Cardiac muscle cell (in vitro differentiated cells and primary cell): ENCODE data around the gene FAM227A. TPM values are rescaled to one million over a fixed set of nuclear protein-coding genes. Genes with fewer than 3 reads are reported as not detected.

ENCODE experiments used
- DNase-seq, 2 donors: peaks; one replicate each; pipeline versions ENCODE4 v3.0.0 to v3.0.0-alpha.2; 2010 to 2017; ENCODE audit warnings: low read depth in 1 of 2, low spot score in 1 of 2
- H3K27ac ChIP-seq: fragments of 200-600 bp; sonication (generic); 2 replicates; pipeline ENCODE4 v1.5.1; 2016
- H3K27me3 ChIP-seq: fragments of 200-600 bp; sonication (generic); 2 replicates; pipeline ENCODE4 v1.6.0; 2016; ENCODE audit warnings: control low read depth
- H3K36me3 ChIP-seq: fragments of 200-600 bp; sonication (generic); 2 replicates; pipeline ENCODE4 v1.5.1; 2016; ENCODE audit warnings: control low read depth
- H3K4me1 ChIP-seq: fragments of 200-600 bp; sonication (generic); 2 replicates; pipeline ENCODE4 v1.8.1; 2017; ENCODE audit warnings: low read depth, mild to moderate bottlenecking, mixed run types
- H3K4me3 ChIP-seq: fragments of 200-600 bp; sonication (generic); 2 replicates; pipeline ENCODE4 v1.5.1; 2016; ENCODE audit warnings: mild to moderate bottlenecking
- H3K9me3 ChIP-seq: fragments of 200-600 bp; sonication (generic); 2 replicates; pipeline ENCODE4 v1.5.1; 2017; ENCODE audit warnings: low read depth, mild to moderate bottlenecking, control low read depth
- CTCF ChIP-seq: IDR thresholded peaks from 2 replicates; pipeline ENCODE4 v1.5.1; 2012; ENCODE audit warnings: low read depth, mild to moderate bottlenecking, low read length
- polyA plus RNA-seq: library from polyadenylated mRNA; unstranded; fragments of >200 nt; fragmentation: Nextera tagmentation; extraction: Ambion mirVana; gene quantifications from 2 replicates; pipeline ENCODE4 v1.2.1, GENCODE V29; 2016
- total RNA-seq: library from RNA; depleted of rRNA; stranded (reverse); fragments of >200 nt; gene quantifications from 2 replicates; pipeline ENCODE4 v1.2.3, GENCODE V29; 2016

Gene FAM227A
- total and polyA plus RNA-seq, 2 experiments from 2014 or later, result 4.5 to 7.4 TPM

GRCh38 chr22:38614332-38615063, 41.7 kb downstream of the FAM227A start:
- H3K4me1 ChIP-seq, result no peaks in the 10 kb centered on the region
- no peaks in the 10 kb centered on the region for H3K27me3 ChIP-seq
- H3K27ac ChIP-seq, result no peak overlapping the region
- peaks cover 7% of the 10 kb centered on the region for H3K36me3 ChIP-seq
- no peak for DNase-seq
- no peak overlapping the region for H3K4me3 ChIP-seq
- H3K9me3 ChIP-seq, result no peaks in the 10 kb centered on the region
- no peak for TF ChIP-seq CTCF

- Histone ChIP-seq H3K27ac (no peak overlapping the region), H3K9me3 (no peaks in the 10 kb centered on the region), H3K27me3 (no peaks in the 10 kb centered on the region), H3K36me3 (peaks cover 5% of the 10 kb centered on the region), H3K4me3 (no peak overlapping the region), H3K4me1 (no peaks in the 10 kb centered on the region)
- DNase-seq, result no peak
- TF ChIP-seq CTCF, result no peak
Measured at GRCh38 chr22:38613588-38613987, 42.6 kb downstream of the FAM227A start.

GRCh38 chr22:38612217-38613006, 43.8 kb downstream of the FAM227A start:
- H3K4me3 ChIP-seq, result no peak overlapping the region
- no peak for TF ChIP-seq CTCF
- no peak for DNase-seq
- H3K27ac ChIP-seq, result no peak overlapping the region
- no peaks in the 10 kb centered on the region for H3K9me3 ChIP-seq
- H3K36me3 ChIP-seq, result peaks cover under 1% of the 10 kb centered on the region
- H3K4me1 ChIP-seq, result no peaks in the 10 kb centered on the region
- H3K27me3 ChIP-seq, result no peaks in the 10 kb centered on the region

- H3K27ac ChIP-seq, result no peak overlapping the region
- DNase-seq, result no peak
- no peak overlapping the region for H3K4me3 ChIP-seq
- no peaks in the 10 kb centered on the region for H3K9me3 ChIP-seq
- no peaks in the 10 kb centered on the region for H3K4me1 ChIP-seq
- no peaks in the 10 kb centered on the region for H3K27me3 ChIP-seq
- no peak for TF ChIP-seq CTCF
- no peaks in the 10 kb centered on the region for H3K36me3 ChIP-seq
Measured at GRCh38 chr22:38611559-38611958, 44.6 kb downstream of the FAM227A start.

GRCh38 chr22:38610234-38610633, 46.0 kb downstream of the FAM227A start:
- TF ChIP-seq CTCF, result no peak
- no peaks in the 10 kb centered on the region for H3K9me3 ChIP-seq

More at GRCh38 chr22:38610234-38610633, 46.0 kb downstream of the FAM227A start:
- Histone ChIP-seq H3K4me1 (no peaks in the 10 kb centered on the region), H3K36me3 (no peaks in the 10 kb centered on the region), H3K27ac (no peak overlapping the region), H3K4me3 (no peak overlapping the region), H3K27me3 (no peaks in the 10 kb centered on the region)
- DNase-seq, result no peak
